ENCODE data around the gene KDM3B.

The KDM3B gene

GRCh38 chr5:138445547-138446271 lies 93.2 kb downstream of the KDM3B start:
- no peak overlapping the region for H3K4me3 Mint-ChIP-seq
- H3K4me1 Mint-ChIP-seq = peaks cover 8% of the 10 kb centered on the region
- H3K27ac Mint-ChIP-seq = no peak overlapping the region
- ATAC-seq (no peak), DNase-seq (ENCODE audit: low spot score in 2 of 2) (no peak)
- no peaks in the 10 kb centered on the region for H3K9me3 Mint-ChIP-seq
- no peaks in the 10 kb centered on the region for H3K36me3 Mint-ChIP-seq

DNA sequence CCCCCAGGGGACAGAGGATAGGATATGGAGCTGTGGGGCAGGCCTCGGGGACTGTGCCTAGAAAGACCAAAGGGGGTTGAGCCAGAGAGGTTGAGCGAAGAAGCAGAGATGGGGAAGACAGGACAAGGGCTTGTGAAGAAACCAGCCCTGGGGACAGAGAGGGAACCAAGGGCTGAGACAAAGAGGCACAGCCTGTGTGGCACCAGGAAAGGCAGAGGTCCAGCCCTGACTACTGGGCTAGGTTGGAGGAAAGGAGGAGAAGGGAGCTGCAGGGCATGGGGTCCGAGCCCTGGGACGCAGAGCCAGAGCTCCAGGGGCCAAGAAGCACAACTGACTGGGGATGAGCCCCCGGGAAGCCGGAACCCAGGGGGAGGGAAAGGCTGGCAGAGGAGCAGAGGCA lies 95.6 kb downstream of the KDM3B start:
- ATAC-seq (no peak), DNase-seq (ENCODE audit: low spot score in 2 of 2) (no peak)
- Mint-ChIP-seq H3K4me3 (no peak overlapping the region), H3K27ac (no peak overlapping the region), H3K36me3 (no peaks in the 10 kb centered on the region), H3K4me1 (peaks cover 13% of the 10 kb centered on the region), H3K9me3 (no peaks in the 10 kb centered on the region)

DNA sequence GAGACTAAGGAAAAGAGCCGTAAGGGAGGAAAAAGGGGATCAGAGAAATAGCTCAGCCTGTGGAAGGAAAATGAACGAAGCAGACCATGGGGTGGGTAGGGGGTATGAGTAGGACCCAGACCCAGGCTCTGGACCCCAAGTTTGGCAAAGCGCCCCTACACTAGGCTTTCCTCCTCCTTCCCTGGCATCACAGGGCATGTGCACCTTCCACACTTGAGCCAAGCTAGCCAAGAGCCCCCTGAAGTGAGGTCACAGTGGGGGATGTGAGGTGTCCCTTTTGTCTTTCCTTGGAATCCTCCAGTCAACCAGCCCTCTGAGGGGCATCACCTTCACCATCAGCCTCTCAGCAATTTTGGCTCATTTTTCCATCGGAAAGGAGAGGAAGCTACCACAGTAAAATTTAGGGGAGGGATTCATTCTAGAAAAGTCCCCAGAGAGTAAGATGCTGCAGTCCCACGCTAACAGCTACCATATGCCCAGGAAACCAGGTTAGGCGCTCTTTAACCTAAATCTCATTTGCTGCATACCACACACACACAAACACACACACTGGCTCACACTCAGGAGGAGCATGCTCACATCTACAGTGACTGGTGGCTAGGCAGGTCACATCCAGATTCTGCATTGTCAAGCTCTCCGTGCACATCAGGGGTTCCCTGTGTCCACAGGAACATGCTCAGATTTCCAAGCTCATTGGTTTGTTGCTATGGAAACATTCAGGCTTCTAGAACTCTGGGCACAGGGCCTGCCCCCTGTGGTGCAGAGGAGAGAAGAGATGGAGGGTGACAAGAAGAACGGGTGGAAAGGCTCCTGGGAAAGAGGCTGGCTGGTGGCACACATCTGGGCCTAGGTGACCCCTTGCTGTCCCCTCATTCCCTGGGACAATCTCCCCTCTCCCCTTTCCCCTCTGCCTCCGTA lies 96.3 kb downstream of the KDM3B start:
- peaks cover 13% of the 10 kb centered on the region for H3K4me1 Mint-ChIP-seq
- no peak for ATAC-seq
- H3K36me3 Mint-ChIP-seq = no peaks in the 10 kb centered on the region
- no peak overlapping the region for H3K27ac Mint-ChIP-seq
- no peak for DNase-seq (ENCODE audit: low spot score in 2 of 2)
- H3K9me3 Mint-ChIP-seq = no peaks in the 10 kb centered on the region
- no peak overlapping the region for H3K4me3 Mint-ChIP-seq

GRCh38 chr5:138449501-138450239 lies 97.2 kb downstream of the KDM3B start:
- ATAC-seq = peak; percentile 81
- Mint-ChIP-seq H3K4me3 (peak overlapping the region; percentile 53), H3K27ac (no peak overlapping the region), H3K9me3 (no peaks in the 10 kb centered on the region), H3K4me1 (peaks cover 13% of the 10 kb centered on the region), H3K36me3 (no peaks in the 10 kb centered on the region)
- DNase-seq (ENCODE audit: low spot score in 2 of 2) = peak; percentile 87 to 94

DNA sequence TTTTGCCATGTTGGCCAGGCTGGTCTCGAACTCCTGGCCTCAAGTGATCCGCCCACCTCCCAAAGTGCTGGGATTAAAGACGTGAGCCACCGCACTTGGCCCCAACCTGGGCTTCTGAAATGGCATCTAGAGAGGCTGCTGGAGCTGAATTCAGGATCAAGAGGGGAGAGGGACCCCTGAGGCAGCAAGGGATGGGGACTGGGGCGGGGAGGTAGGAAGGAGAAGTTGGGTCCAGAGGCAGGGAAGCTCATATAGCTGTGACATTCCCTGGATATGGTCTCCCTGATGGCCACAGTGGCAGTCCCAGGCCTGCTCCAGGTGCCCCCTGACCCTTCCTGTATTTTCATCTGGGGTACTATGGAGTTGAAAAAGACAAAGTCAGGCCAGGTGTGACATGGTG lies 98.5 kb downstream of the KDM3B start:
- DNase-seq (ENCODE audit: low spot score in 2 of 2) = no peak
- Mint-ChIP-seq H3K9me3 (no peaks in the 10 kb centered on the region), H3K27ac (no peak overlapping the region), H3K4me3 (no peak overlapping the region), H3K36me3 (no peaks in the 10 kb centered on the region), H3K4me1 (peaks cover 13% of the 10 kb centered on the region)
- ATAC-seq = no peak

DNA sequence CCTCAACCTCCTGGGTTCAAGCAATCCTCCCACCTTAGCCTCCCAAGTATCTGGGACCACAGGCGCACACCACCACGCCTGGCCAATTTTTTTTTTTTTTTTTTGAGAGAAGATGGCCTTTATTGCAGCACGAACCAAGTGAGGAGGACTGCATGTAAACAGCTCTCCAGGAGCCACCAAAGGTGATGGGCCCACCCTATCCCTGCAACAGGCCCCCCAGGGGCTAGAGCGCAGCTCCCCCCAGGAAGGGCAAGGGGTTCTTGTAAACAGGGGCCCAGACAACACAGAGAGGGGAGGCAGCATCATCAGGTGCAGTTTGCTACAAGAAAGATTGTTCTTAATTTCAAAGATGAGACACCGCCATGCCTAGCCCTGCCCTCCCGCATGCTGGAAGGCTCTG lies 100.2 kb downstream of the KDM3B start:
- H3K27ac Mint-ChIP-seq = no peak overlapping the region

GRCh38 chr5:138453590-138453989 lies 101.1 kb downstream of the KDM3B start:
- DNase-seq (ENCODE audit: low spot score in 2 of 2) = no peak
- Mint-ChIP-seq H3K36me3 (no peaks in the 10 kb centered on the region), H3K9me3 (no peaks in the 10 kb centered on the region), H3K27ac (no peak overlapping the region), H3K4me3 (no peak overlapping the region), H3K4me1 (peaks cover 28% of the 10 kb centered on the region)
- ATAC-seq = no peak

More for the DNA sequence above, 100.2 kb downstream of the KDM3B start:
- Mint-ChIP-seq H3K9me3 (no peaks in the 10 kb centered on the region), H3K36me3 (no peaks in the 10 kb centered on the region), H3K4me1 (peaks cover 20% of the 10 kb centered on the region), H3K4me3 (no peak overlapping the region)
- no peak for ATAC-seq
- no peak for DNase-seq (ENCODE audit: low spot score in 2 of 2)

DNA sequence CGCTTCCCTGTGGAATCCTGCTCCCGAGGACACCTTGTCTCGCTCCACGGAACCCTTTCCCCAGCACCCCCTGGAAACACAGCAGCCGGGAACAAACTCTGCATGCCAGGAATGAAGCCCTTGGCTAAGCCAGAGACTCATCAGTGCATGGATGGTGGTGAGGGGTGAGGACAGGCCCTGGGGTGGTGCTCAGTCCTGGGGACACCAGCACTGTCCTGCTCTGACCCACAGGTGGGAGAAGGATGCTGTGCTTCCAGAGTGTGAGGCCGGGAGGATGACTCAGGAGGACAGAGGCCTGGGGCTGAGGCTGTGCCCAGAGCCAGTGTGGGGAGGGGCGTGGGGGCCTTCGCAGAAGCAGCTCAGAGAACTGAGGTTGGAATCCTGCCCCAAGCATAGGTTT lies 101.6 kb downstream of the KDM3B start:
- no peak overlapping the region for H3K27ac Mint-ChIP-seq
- no peaks in the 10 kb centered on the region for H3K9me3 Mint-ChIP-seq
- ATAC-seq = no peak
- H3K36me3 Mint-ChIP-seq = peaks cover 2% of the 10 kb centered on the region
- DNase-seq (ENCODE audit: low spot score in 2 of 2) = no peak
- H3K4me1 Mint-ChIP-seq = peaks cover 34% of the 10 kb centered on the region
- no peak overlapping the region for H3K4me3 Mint-ChIP-seq

GRCh38 chr5:138455232-138455930 lies 102.9 kb downstream of the KDM3B start:
- peak overlapping the region; percentile 52 for H3K27ac Mint-ChIP-seq
- no peaks in the 10 kb centered on the region for H3K9me3 Mint-ChIP-seq
- ATAC-seq (no peak), DNase-seq (ENCODE audit: low spot score in 2 of 2) (no peak)
- peaks cover 39% of the 10 kb centered on the region for H3K4me1 Mint-ChIP-seq
- no peak overlapping the region for H3K4me3 Mint-ChIP-seq
- H3K36me3 Mint-ChIP-seq = peaks cover 6% of the 10 kb centered on the region

DNA sequence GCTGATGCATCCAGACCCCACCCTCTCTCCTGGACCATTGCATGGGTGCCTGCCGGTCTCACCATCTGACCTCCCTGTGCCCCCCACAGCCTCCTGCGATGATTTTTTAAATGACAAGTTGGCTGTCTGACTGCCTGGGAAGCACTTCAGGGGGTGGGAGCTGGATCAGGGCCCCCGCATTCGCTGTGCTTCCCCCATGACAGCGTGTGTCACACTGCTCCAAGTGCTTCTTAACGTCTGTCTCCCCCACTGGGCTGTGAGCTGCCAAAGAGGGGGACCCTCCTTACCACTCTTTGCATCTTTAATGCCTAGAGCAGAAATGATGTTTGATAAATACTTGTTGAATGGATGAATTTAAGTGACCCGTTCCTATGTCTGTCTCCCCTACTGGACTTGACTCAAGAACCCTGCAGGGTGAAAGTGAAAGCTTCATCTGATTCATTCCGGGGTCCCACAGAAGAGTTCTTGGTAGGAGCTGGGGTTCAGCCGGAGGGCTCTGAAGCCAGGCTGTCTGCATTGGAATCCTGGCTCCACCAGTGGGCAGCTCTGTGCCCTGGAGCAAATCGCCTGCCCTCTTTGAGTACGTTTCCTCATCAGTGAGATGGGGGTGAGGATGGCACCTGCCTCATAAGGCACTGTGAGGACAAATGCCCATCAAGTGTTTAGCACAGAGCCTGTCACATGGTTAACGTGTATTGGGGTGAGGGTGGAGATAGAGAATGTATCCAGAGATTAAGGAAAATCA lies 105.2 kb downstream of the KDM3B start:
- ATAC-seq (no peak), DNase-seq (ENCODE audit: low spot score in 2 of 2) (no peak)
- peaks cover 47% of the 10 kb centered on the region for H3K4me1 Mint-ChIP-seq
- no peaks in the 10 kb centered on the region for H3K9me3 Mint-ChIP-seq
- H3K36me3 Mint-ChIP-seq = peaks cover 6% of the 10 kb centered on the region
- H3K27ac Mint-ChIP-seq = peak overlapping the region; percentile 100
- peak overlapping the region; percentile 56 for H3K4me3 Mint-ChIP-seq

- Mint-ChIP-seq H3K4me1 (peaks cover 47% of the 10 kb centered on the region), H3K27ac (peak overlapping the region; percentile 100)
Observed at GRCh38 chr5:138458384-138458783, 105.9 kb downstream of the KDM3B start.

GRCh38 chr5:138458856-138459255 lies 106.4 kb downstream of the KDM3B start:
- Mint-ChIP-seq H3K9me3 (no peaks in the 10 kb centered on the region), H3K36me3 (peaks cover 11% of the 10 kb centered on the region), H3K4me1 (peaks cover 47% of the 10 kb centered on the region), H3K27ac (peak overlapping the region; percentile 100), H3K4me3 (peak overlapping the region; percentile 83)
- DNase-seq (ENCODE audit: low spot score in 2 of 2) (no peak), ATAC-seq (peak; percentile 42)

More at GRCh38 chr5:138458384-138458783, 105.9 kb downstream of the KDM3B start:
- H3K36me3 Mint-ChIP-seq = peaks cover 6% of the 10 kb centered on the region
- no peak for DNase-seq (ENCODE audit: low spot score in 2 of 2)
- ATAC-seq = no peak
- H3K4me3 Mint-ChIP-seq = peak overlapping the region; percentile 83
- H3K9me3 Mint-ChIP-seq = no peaks in the 10 kb centered on the region

- ATAC-seq (peak; percentile 86), DNase-seq (ENCODE audit: low spot score in 2 of 2) (peak; percentile 72 to 91)
- Mint-ChIP-seq H3K9me3 (no peaks in the 10 kb centered on the region), H3K4me3 (peak overlapping the region; percentile 83), H3K27ac (peak overlapping the region; percentile 100), H3K4me1 (peaks cover 47% of the 10 kb centered on the region), H3K36me3 (peaks cover 15% of the 10 kb centered on the region)
Observed at GRCh38 chr5:138459311-138459933, 106.9 kb downstream of the KDM3B start.
